ENCODE measurements around the gene TBPL2.
"Not testable (repeated sequence)": the region's sequence is repeated elsewhere in the genome, so short reads cannot be mapped to it uniquely, and the experiment has no call there.

Gene TBPL2

DNA sequence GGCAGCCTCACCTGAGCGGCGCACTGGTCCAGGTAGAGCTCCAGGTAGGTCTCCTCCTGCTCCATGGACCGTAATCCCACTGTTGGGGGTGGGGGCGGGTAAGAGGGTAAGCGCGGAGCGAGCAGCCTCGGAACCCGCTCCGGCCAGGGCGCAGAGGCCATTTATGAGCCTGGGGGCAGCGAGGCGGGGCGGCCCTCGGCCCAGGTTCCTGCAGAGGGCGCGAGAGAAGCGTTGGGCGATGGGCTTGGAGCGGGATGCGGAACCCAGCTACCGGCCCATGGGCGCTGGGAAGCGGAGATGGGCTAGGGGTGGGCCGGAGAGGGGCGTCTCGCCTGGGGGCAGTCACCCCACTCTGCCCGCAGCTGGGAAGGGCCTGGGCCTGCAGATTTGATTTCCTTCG, at the start of gene TBPL2:
Gene TBPL2 (minus strand): TSS at position 232 of the 400 bp plus-strand sequence. CDS start 167 bp downstream, at position 65.
- DNase-seq, result no peak

DNA sequence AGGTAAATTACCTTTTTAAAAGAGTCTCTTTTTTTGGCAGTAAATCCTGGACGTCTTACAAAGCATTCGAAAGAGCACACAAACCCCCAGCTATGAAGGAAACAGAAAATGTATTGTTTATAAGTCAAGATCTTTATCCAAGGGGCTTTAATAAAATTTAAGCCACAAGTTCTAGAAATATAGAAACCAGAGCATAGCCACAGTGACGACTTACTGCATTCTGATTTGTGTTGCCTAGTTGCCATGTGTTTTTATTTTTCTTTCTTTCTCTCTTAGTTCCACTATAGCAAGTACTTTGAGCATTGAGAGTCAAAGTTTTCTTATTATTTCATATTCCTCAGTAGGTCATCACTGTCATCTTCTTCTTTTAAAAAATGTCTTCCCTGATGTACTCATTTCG, 47.8 kb upstream of the TBPL2 start:
- DNase-seq, result no peak

- no peak for DNase-seq
These were observed 42.7 kb upstream of the TBPL2 start for GRCh38 chr14:55482936-55483605.

DNA sequence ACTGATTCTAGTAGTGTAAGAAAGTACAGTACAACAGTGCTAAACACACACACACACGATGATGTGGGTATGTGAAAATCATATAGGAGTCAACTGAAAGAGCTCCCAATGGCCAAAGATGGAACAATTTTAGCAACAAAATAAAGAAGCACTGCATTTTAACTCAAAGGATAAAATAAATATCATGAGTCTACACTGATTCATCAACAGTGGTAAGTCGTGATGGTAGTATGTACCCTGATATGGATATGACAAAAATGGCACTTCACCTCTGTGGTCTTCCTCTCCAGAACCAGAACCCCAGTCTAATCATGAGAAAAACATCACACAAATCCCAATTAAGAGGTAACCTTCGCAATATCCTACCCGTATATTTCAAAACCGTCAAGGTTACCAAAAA, 41.4 kb upstream of the TBPL2 start:
- DNase-seq, result no peak

- DNase-seq, result no peak
These were observed 37.3 kb upstream of the TBPL2 start for GRCh38 chr14:55477680-55478079.

DNA sequence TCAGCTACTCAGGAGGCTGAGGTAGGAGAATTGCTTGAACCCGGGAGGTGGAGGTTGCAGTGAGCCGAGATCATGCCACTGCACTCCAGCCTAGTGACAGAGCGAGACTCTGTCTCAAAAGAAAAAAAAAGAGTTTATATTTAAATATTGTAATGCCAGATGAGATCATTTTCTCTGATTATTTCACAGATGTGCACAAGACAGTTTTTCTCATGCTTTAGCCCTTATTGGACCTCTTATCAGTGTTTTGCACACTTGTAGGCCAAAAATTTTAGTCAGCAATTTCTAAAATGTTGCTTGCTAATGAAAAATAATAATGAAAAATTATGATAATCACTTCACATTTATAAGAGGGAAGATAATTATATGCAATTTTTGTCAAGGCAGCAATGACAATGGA, 36.0 kb upstream of the TBPL2 start:
- not testable (repeated sequence) for DNase-seq

DNA sequence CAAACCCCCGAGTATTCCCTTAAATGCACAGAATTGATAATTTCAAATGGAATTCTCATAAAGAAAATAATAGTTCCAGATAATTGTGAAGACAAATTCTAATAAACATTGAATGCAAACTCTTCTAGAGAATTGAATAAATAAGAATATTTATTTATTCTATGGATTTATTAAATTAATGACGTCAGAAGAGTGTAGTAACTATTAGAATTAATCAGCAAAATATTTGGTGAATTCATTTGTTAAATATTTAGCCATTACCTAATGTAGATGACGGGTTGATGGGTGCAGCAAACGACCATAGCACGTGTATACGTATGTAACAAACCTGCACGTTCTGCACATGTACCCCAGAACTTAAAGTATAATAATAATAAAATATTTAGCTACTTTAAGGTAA, 33.4 kb upstream of the TBPL2 start:
- no peak for DNase-seq

- DNase-seq, result no peak
These were observed 29.6 kb upstream of the TBPL2 start for GRCh38 chr14:55470025-55470424.

DNA sequence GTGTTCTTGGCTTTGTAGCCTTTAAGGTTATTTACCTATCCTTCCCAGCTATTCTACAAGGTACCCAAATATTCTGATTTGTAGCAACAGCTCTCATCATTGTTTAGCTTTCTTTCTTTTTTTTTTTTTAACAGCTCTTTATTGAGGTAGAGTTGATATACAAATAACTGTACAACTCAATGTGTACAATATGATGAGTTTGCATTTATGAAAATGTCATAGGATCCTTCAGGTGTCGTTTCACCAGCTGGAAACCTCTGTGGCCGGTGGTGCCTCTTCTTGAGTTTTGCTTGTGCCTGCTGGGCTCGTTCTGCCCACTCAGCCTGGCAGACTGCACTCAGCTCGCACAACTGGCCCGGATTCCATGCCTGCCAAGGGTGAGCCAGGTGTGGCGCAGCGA, 26.9 kb upstream of the TBPL2 start:
- DNase-seq, result no peak

DNA sequence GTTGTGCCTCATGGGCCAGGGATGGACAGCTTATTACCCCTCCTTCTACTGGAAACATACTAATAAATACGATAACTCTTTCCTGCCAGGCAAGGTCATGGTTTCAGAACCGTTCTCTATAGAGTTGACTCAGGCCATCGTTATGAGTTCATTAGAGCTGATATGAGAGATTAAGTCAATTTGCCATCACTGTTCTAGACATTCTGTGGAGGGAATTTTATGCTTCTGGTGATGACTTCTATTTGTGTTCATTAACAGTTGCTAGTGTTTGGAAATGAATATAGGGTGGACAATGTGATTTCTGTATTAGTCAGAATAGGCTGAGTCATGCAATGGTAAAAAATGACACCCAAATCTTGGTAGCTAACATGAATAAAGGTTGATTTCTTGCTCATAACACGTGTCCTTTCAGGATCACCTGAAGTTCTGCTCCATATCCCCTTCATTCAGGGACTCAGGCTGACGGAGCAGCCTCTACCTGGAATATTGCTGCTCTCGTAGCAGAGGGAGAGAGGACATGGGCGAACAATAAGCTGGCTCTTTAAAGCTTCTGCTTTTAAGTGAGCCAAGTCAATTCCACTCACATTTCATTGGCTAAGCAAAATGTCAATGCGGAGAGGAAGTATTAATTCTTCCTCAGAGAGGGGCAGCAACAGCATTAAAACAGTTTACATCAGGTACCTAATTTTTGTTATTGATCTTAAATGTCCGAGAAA, 18.5 kb upstream of the TBPL2 start:
- no peak for DNase-seq

DNA sequence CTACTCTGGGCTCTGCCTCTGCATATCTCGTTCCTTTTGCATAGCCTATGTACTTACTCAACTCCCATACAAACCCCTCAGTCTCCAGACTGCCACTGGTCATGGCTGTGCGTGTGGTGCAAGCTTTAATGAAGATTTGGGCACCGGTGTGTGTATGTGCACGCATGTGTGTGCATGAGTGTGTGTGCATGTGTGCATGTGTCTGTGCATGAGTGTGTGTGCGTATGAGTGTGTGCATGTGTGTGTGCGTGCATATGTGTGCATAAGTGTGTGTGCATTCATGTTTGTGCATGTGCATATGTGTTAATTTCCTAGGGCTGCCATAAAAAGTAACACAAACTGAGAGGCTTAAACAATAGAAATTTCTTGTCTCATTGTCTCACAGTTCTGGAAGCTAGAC, 17.1 kb upstream of the TBPL2 start:
- no peak for DNase-seq

DNA sequence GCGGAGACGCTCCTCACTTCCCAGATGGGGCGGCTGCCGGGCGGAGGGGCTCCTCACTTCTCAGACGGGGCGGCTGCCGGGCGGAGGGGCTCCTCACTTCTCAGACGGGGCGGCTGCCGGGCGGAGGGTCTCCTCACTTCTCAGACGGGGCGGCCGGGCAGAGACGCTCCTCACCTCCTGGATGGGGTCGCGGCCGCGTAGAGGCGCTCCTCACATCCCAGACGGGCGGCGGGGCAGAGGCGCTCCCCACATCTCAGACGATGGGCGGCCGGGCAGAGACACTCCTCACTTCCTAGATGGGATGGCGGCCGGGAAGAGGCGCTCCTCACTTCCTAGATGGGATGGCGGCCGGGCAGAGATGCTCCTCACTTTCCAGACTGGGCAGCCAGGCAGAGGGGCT, 16.0 kb upstream of the TBPL2 start:
- not testable (repeated sequence) for DNase-seq

GRCh38 chr14:55454264-55455002, 14.0 kb upstream of the TBPL2 start:
- peak; percentile 52 for DNase-seq

DNA sequence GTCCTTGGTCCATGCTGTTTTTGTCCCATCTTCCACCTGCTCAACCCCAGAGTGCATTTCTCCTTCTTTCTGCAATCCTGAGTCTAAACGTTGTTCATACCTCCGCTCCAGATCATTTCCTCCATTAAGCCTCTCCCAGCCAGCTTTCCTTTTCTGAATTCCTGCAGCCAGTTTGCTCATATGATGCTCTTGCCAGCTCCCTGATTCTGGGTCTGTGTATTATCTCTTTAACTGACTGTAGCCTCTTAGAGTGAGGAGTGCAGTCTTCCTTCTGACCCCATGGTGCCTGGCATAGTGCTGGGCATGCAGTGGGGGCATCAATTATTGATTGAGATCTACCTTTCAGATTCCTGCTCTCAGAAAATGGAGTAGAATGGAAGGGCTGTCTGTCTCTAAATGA, 11.5 kb upstream of the TBPL2 start:
- no peak for DNase-seq

DNA sequence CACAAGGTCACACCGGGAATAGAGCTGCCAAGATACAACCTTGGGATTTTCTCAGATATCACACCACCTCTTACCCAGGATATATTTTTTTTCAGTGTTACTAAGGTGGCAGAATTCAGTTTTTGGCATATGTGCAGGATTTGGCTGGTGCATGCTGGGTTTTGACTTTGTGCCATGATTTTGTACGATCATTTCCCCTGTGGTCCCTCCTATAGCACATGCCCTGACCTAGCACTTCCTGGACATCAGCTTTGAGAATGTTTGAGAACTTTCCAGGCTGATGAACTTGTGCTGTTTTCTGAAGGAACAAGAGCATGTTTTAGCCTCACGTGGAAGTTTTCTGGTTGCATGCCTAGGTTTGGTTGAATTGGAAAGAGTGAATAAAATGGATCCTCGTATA, 11.0 kb upstream of the TBPL2 start:
- no peak for DNase-seq

DNA sequence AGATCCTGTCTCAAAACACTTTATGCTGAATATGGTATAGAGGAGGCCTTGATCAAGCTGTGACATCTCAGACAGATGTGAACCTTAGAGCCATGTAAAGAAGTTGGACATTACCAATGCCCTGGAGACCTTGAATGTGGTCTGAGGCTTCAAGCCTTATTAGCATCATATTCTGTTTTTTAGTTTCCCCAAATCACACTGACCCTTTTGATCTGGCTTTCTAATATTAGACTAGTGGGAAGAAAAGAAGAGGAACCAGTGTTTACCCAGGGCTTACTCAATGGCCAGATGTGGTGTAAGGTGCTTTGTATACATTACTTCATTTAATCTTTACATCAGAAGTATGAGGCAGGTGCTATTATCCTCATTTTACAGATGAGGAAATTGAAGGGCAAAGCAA, 10.6 kb upstream of the TBPL2 start:
- no peak for DNase-seq

GRCh38 chr14:55450539-55450938, 10.1 kb upstream of the TBPL2 start:
- no peak for DNase-seq

GRCh38 chr14:55450124-55450523, 9.7 kb upstream of the TBPL2 start:
- DNase-seq, result peak; percentile 11

DNA sequence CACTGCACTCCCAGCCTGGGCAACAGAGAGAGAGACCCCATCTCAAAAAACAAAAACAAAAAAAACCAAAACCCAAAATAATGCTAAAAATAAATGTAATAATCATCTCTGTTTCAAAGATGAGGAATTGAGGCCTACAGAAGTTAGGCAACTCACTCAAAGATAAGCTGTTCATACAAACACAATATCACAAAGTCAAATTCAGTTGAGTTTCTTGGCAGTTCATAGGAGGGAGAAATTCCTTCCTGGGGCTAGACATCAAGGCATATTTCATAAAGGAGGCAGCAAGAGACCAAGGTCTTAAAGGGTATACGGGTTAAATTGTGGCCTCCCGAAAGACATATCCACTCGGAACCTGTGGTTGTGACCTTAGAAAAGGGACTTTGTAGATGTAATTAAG, 8.7 kb upstream of the TBPL2 start:
- no peak for DNase-seq

DNA sequence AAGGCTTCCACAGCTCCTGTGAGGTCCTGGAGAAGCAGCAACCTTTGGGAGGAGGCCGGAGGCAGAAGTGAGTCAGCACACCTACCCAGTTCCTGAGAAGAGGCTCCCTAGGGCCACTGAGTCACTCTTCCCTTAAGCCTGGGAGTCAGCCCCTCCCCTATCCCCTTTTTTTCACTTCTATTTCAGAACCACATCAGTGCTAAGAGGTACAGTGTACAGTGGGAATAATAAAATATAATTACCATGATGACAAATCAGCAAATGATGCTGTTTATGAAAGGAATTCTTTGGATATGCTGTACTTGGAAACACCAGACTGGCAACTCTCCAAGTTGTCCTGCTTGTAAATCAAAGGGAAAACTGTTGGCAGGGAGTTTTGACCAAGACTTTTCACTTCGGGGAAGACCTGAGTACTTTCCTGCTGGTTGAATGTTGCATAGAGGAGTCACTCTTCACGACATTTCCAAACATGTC, 7.8 kb upstream of the TBPL2 start:
- DNase-seq, result no peak

DNA sequence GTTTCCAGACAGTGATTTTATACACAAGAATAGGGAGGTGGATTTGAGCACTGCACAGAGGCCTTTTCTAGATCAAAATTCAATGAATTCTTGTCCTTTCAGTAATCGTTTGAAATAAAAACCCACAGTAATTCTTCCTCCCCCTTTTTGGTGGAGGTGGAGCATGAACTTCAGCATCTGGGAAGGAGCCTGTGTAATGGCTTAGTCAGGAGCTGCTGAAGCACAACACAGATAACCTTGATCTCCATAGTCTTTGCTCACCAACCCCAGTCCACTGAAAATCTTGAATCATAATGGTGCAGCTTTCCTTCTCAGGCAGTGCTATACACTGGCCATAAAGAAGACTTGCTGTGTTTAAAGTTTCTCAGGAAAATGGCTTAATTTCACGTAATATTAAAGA, 6.4 kb upstream of the TBPL2 start:
- no peak for DNase-seq

GRCh38 chr14:55446127-55446736, 5.8 kb upstream of the TBPL2 start:
- DNase-seq, result peak; percentile 12

GRCh38 chr14:55441286-55441685, 870 bp upstream of the TBPL2 start:
- no peak for DNase-seq
